ENCODE data around the gene TPH2.

DNA sequence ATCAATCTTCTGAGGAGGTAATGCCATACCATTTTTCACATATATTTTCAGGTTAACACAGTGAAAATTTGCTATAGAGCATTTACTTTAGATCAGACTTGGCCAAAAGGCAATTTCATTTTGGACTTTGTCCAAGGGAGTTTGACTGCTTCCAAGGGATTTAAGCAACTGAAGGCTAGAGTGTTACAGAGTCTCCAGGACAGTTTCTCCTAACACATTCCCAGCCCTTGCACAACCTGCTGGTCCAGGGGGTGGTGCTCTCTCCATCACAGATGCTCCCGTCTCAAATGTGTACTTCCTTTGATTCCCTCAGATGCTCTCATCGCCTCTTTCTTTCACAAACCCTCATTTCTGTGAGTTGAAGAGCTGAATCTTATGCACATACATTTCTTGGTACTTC, 143.1 kb downstream of the TPH2 start:
- TF ChIP-seq ADNP (CRISPR knock-in tag; IDR thresholded peaks at IDR 0.05) (no peak), POLR2A (IDR thresholded peaks at IDR 0.05; ENCODE audit: insufficient read depth in 1 of 2, low read depth in 2 of 2, low read length in 2 of 2) (no peak), REST (IDR thresholded peaks at IDR 0.05; ENCODE audit: borderline replicate concordance in 1 of 2, low read depth in 1 of 2, low read length in 2 of 2) (no peak), NR2C2 (CRISPR knock-in tag; IDR thresholded peaks at IDR 0.05; ENCODE audit: borderline replicate concordance) (no peak), CTCF (CRISPR knock-in tag; IDR thresholded peaks at IDR 0.05) (no peak), TEAD3 (CRISPR knock-in tag; optimal IDR thresholded peaks at IDR 0.05; ENCODE audit: borderline replicate concordance) (no peak), RXRA (CRISPR knock-in tag; IDR thresholded peaks at IDR 0.05) (no peak), BORCS8-MEF2B (CRISPR knock-in tag; IDR thresholded peaks at IDR 0.05) (no peak), PHF20 (CRISPR knock-in tag; IDR thresholded peaks at IDR 0.05) (no peak), ZIK1 (CRISPR knock-in tag; IDR thresholded peaks at IDR 0.05; ENCODE audit: borderline replicate concordance, low read depth) (no peak), NFE2L1 (CRISPR knock-in tag; IDR thresholded peaks at IDR 0.05; ENCODE audit: borderline replicate concordance) (no peak), NR2F1 (CRISPR knock-in tag; IDR thresholded peaks at IDR 0.05) (no peak), ZNF788 (CRISPR knock-in tag; IDR thresholded peaks at IDR 0.05; ENCODE audit: borderline replicate concordance) (no peak), MAFK (conservative IDR thresholded peaks at IDR 0.05 in 1 of 2, IDR thresholded peaks at IDR 0.05 in 1 of 2; ENCODE audit: low read length in 2 of 2) (no peak)

Measured in HepG2 (cell line).